Measurements from ENCODE around the gene TGFB2.

TGFB2 gene

DNA sequence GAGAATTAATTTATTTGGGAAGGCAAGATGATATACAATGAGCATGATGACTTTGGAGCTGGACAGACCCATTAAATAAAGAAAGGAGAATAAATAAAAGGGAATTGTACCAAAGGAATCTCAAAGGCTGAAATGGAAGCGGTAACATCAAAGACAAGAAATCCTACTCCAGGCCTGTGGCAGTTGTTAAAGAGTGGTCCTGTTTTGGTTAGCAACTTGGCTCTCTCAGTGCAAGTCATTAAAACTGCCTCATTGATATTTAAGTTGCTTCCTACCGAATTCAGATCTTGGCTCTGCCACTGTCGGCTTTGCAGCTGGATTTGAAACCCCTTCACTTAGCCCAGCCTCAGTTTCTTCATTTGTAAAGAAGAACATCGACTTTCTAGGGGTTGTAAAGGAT, 10.1 kb downstream of the TGFB2 start:
- DNase-seq, result no peak
- in situ Hi-C loops (cut with MboI; ENCODE audit: low pct_unique_long_range_greater_than_20kb, low sequenced_read_pairs), result no loop called here

DNA sequence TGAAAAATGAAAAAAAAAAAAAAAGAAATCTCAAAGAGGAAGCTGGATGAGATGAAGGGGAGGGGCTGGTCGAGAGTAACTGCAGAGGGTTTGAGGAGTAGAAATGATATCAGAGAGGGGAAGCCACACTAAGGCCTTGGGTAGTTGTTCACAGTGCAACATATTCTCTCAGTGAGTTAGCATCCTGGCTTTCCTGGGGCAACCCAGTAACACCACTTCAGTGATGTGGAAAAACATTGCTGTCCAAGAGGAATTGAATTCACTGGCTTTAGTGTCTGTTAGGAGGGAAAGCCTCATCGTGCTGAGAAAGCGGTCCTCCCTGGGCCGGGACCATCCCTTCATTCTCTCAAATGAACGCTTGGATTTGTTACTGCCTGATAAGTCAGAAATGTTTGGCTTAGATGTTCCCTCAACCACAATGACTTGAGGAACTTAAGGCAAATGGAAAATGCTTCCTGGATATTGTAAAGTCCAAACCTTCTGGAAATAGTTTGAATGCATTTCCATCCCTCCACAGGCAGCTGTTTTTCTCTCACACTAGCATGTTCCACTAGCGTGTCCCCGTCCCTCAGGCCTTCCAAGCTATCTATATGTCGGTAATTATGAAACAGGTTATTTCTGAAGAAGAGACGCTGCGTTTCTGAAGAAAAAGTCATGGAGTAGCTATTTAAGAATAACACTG, 12.2 kb downstream of the TGFB2 start:
- DNase-seq, result peak; percentile 45
- in situ Hi-C loops (cut with MboI; ENCODE audit: low pct_unique_long_range_greater_than_20kb, low sequenced_read_pairs), result no loop called here

DNA sequence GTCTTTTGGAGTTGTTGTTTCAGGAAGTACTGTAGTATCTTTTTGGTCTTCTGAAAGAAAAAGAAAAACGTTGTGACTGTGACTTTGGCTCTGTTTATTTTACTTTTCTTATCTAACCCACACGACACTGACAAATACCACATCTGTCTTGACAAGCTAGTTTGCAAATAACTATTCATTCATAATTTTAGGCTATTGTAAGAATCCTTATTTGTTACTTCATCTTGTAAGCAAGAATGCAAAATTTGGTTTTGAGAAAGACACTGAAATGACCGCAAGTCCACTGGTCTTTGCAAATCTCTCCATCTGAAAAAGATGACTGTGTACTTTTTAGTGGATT, 12.7 kb downstream of the TGFB2 start:
- no peak for DNase-seq
- in situ Hi-C loops (cut with MboI; ENCODE audit: low pct_unique_long_range_greater_than_20kb, low sequenced_read_pairs), result no loop called here

DNA sequence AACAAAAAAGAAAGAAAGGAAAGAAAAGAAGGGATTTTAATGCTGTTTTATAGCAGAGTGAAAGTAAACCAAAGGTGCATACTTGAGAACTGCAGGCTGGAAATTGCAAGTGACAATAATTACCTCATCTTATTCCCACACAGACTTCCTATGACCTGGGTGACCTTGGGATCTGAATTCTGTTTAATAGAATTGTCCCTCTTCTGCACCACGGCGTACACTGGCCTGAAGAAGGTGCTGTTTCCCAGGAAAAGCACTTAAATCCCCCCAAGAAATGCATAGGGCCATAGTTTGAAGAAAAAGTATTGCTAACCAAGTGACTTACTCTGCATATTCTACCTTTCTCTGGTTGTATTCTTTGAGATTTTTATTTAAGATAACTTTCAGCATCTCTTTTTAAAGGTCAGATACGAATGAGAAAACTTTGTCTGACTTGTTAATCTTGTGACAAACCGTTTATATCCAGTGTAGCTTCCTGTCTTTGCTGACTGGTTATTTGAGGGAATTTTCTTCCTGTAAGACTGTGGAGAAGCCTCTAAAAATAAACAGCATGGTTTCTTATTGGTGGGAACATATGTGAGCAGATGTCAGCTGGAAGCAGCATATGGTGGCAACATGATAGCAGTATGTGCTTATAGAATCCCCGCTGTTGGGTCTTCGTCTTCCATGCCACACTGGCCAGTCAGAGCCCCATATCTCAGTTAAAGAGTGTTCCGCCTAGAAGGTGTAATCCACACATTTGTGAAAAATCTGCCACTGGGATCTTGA, 16.3 kb downstream of the TGFB2 start:
- in situ Hi-C loops (cut with MboI; ENCODE audit: low pct_unique_long_range_greater_than_20kb, low sequenced_read_pairs), result no loop called here
- no peak for DNase-seq

DNA sequence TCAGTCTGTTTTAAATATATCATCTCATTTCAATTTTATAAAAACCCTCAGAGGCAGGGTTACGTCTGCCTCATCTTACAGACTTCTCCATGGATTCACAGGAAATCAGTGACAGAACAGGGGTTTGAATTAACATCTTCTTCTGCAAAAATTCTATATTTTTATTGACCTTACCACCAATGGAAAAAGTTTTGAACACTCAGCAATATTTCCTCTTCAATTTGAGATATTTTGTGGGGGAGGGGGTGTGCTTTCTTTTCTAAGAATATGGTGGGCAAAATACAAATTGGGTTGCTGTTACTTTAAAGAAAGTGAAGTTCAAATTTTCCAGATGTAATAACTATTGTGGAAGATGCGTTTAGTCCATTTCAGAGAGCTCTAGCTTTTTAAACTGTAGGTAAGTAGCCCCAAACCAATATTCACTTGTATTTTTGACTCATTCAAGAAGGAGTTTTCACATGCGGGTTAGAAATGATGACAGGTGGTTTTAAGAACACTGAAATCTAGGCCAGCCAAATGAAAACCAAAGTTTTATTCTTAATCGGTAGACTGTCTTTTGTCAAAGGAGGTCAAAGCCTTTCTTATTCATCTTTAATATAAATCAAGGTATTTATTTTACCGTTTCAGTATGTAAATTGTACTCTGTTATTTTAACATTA, 17.4 kb downstream of the TGFB2 start:
- in situ Hi-C loops (cut with MboI; ENCODE audit: low pct_unique_long_range_greater_than_20kb, low sequenced_read_pairs), result no loop called here
- no peak for DNase-seq

DNA sequence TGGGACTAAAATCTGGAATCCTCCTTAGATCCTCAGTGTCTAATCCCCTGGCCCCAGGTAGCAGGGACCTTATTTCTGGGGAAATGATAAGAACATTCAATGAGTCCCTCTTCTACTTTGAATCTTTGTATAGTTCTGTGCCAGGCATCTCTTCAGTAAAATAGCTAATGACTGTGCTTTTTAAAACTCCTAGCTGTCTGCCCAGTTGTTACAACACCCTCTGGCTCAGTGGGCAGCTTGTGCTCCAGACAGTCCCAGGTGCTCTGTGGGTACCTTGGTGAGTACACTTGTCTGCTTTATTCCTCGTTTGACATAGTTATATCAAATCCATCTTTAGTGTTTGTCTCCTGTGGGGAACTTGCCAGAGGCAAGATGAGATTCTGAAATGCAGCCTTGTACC, 18.0 kb downstream of the TGFB2 start:
- in situ Hi-C loops (cut with MboI; ENCODE audit: low pct_unique_long_range_greater_than_20kb, low sequenced_read_pairs), result no loop called here
- no peak for DNase-seq

DNA sequence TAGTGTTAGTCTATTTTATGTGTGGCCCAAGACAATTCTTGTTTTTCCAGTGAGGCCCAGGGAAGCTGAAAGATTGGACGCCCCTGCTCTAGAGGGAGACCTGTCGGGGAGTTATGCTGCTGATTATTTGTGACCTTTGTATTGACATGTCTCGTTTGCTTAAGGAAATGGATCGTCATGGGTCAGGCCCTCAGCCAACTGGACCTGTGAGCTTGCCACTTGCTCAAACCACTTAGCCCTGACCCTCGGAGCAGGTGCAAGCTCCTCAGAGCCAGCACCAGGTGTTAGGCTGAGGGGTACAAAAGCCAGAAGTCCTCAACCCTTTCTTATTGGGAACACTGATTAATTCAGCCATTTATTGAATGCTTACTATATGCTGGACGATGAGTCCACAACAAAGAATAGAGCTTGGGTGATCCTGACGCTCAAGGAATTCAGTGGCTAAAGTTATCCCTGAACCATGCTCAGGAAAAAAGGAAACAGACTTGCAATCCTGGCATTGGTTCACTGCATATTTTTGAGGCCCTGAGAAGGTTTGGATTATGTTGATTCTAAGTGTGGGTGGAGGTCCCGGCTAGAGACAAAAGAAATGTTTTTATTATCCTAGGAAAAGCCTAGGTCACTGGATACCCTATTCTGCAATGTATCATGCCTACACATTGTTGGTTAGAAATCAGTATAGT, 19.0 kb downstream of the TGFB2 start:
- DNase-seq, result no peak
- in situ Hi-C loops (cut with MboI; ENCODE audit: low pct_unique_long_range_greater_than_20kb, low sequenced_read_pairs), result no loop called here

DNA sequence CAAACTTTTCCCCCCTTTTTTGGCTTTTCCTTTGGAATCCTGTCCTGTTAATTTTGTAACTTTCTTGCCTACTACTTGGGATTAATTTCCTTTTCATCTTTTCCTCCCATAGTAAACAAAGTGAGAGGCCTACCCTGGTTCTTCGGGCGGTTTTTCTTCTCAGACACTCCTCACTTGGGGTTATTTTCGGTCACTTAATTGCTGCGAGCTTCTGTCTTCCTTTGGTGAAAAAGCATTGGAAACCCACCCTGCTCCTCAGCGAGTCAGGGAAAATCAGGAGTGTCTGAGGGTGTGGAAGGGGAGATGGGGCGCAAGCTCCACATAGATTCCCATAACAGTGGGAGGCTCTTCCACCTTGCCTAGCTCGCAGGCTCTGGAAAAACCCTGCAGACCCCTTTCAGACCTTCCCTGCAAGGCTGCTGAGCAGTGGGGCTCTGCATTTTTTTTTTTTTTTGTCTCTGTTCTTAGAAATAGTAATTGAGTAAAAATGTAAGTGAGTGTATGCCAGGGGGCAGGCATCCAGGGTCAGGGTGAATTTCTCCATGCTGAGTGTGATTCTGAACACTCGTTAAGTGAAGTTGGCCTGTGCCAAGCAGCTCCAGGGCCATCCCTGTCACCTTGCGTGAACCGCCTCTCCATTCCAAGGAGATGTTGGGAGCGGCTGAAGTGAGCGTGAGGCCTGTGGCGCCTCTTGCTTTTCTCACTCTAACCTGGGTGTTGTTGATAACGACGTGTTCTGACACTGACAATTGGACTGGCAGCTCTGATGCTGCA, 20.3 kb downstream of the TGFB2 start:
- DNase-seq, result no peak
- in situ Hi-C loops (cut with MboI; ENCODE audit: low pct_unique_long_range_greater_than_20kb, low sequenced_read_pairs), result no loop called here

DNA sequence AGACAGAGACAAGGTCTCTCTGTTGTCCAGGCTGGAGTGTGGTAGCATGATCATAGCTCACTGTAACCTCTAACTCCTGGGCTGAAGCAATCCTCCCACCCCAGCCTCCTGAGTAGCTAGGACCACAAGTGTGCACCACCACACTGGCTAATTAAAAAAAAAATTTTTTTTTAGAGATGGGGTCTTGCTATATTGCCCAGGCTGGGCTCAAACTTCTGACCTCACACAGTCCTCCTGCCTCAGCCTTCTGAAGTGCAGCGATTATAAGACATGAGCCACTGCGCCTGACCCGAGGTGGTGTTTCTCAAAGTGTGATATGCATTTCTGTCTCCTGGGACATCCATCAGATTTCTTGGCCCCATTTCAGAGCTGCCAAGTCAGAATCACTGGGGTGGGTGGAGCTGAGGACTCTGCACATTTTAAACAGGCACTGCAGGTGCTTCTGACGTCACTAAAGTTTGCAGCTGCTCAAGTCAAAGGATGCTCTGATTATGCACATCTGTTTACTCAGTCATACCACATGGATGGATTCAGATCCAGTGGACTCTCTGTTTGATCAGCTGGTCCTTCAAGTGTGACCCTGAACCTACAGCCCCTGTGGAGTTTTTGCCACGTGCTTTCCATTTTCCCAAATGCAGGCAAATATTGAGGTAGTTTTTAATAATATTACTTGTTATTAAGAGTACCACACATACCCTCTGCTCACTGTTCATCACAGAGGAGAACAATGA, 21.4 kb downstream of the TGFB2 start:
- no peak for DNase-seq
- in situ Hi-C loops (cut with MboI; ENCODE audit: low pct_unique_long_range_greater_than_20kb, low sequenced_read_pairs), result no loop called here

DNA sequence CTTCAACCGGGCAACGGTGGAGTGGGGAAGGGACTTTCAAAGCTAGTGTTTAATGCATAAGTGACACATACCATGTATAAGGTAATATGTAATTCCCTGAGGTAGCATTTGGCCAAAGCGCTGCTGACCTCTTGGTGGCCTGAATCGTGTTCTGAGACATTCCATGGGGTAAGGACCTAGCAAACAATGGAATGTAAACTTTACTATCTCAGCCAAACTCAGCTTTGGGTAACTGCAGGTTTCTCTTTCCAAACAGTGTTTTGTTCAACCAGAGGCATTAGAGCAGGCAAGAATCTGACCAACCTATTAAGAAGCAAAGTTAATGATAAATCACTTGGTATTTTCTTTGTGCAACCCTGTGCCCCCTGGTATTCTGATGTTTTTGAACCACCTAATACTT, 22.0 kb downstream of the TGFB2 start:
- in situ Hi-C loops (cut with MboI; ENCODE audit: low pct_unique_long_range_greater_than_20kb, low sequenced_read_pairs), result no loop called here
- DNase-seq, result no peak

DNA sequence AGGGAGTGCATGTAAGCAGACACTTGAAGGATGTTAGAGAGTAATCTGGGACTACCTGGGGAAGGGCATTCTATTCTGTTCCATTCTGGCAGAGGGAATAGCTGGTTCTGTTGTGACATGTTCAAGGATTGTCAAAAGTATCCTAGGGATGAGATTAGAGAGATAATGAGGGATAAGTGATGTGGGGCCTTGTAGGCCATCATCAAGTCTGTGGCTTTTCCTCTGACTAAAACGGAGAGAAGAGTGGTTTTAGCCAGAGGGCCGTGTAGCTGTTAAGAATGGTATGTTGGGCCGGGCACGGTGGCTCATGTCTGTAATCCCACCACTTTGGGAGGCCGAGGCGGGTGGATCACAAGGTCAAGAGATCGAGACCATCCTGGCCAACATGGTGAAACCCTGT, 23.6 kb downstream of the TGFB2 start:
- no peak for DNase-seq
- in situ Hi-C loops (cut with MboI; ENCODE audit: low pct_unique_long_range_greater_than_20kb, low sequenced_read_pairs), result no loop called here

DNA sequence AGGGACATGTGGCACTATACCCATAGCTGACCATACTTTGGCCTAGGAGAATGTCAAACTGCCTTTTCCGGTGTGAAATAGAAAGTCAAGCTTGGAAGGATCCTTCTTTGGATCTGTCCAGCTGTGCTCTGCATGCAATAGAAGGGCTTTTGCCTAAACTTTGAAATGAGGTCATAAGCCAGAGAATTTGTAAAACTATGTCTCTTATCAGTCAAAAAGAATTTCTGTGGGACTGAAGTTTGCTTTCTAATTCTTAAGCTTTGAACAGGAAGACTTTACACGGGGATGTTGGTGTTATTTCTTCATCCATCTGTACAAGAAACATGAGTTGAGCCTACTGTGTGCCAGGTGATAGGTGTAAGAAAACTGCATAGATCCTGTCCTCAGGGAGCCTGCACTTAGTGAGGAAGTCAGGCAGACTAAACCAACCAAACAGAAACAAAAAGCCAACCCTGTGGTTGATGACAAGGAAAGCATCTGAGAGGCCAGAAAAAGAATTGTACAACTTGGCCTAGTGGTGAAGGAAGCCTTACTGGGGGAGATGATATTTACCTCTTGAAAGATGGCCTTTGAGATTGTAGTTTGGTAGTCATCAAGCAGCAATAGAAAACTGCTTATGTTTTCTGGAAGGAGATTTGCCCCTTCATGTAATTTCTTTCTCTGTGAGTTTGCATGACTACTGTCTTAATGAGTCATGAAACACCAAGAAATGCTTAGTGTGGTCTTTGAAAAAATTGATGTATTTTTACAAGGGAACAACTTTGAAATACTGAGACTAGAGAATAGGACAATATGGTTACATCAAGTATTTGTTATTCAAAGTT, 24.8 kb downstream of the TGFB2 start:
- in situ Hi-C loops (cut with MboI; ENCODE audit: low pct_unique_long_range_greater_than_20kb, low sequenced_read_pairs), result no loop called here
- no peak for DNase-seq

DNA sequence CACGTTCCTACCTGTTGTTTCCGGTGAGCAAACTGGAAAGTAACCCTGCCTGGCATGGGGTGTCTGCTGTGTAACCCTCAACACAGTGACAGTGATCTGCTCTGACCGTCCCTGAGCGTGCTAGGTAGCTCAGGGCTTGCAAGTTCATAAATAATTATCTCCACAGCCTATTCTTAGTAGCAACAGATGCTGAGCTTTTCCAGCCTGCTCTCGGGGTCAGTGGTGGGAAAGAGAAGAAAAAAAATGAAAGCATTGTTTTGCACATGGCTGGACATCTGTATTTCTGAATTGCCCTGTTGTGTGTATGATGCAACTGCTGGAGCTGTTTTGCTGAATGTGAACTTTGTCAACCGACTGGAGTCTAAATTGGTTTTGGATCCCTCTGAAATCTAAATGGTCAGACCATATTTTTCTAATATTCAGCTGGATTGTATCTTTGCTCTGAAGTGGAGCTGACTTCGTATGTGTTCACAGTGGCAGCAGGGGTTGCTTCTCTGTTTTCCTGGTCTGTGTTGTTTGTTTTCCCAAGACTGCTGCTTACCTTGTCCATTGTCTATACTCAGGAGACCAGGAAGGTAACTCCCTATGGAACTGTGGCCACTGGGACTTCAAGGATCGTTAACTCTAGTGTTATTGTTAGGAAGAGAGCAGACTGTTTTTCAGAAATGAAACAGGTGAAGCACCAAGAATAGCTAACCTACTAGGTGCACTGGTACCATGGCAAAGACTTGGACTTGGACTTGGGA, 27.0 kb downstream of the TGFB2 start:
- DNase-seq, result no peak
- in situ Hi-C loops (cut with MboI; ENCODE audit: low pct_unique_long_range_greater_than_20kb, low sequenced_read_pairs), result no loop called here

DNA sequence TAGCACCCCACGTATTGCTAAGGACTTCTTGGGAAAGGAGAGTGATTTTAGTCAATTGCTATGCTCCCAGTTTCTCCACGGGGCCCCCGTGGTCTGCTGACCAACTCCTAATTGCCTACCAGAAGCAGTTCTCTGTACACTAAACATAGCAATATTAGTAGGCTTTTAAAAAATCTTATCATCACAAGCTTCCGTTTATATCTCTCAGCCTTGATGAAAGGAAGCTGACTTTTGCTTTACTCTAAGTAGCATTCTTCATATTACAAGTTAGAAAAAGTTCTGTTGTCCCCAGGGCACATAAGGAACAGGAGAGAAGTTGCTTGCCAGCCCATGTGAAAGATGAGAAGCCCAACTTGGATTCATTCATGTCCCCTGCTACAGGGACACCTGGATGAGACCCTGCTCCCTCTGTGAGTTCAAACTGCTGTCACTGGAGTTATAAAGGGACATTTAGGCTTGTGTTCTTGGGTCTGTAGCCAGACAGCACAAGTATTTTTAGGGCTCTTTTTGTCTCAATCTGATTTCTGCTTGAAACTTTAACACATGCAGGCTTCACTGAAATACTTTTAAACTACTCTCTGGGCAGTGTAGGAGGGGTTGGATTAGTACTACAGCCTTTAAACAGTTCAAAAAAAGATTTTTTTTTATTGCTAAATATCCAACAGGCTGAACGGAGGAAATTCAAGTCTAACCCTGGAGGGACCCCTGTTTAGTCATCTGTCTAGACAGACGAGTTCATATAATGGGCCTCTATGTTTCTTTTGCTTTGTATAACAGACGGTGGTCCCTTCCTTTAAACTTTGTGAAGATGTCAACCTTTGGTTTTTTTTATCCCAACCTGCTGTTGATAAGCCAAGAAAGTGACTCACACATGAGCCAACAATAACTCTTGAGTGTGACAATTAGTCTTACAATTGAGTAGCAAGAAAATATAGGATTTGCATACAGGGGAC, 29.5 kb downstream of the TGFB2 start:
- DNase-seq, result no peak
- in situ Hi-C loops (cut with MboI; ENCODE audit: low pct_unique_long_range_greater_than_20kb, low sequenced_read_pairs), result no loop called here

DNA sequence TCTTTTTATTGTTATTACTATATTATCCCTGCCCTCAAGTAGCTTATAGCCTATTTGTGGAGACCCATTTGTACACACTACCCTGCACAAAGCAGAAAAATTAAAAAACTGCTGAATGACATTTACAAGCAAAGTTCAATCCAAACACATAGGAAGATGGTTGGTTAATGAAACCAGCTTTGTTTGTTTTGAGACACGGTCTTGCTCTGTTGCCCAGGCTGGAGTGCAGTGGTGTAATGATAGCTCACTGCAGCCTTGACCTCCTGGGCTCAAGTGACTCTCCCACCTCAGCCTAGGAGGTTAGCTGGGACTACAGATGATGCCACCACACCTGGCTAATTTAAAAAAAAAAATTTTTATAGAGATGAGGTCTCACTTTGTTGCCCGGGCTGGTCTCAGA, 31.6 kb downstream of the TGFB2 start:
- DNase-seq, result no peak
- in situ Hi-C loops (cut with MboI; ENCODE audit: low pct_unique_long_range_greater_than_20kb, low sequenced_read_pairs), result no loop called here

DNA sequence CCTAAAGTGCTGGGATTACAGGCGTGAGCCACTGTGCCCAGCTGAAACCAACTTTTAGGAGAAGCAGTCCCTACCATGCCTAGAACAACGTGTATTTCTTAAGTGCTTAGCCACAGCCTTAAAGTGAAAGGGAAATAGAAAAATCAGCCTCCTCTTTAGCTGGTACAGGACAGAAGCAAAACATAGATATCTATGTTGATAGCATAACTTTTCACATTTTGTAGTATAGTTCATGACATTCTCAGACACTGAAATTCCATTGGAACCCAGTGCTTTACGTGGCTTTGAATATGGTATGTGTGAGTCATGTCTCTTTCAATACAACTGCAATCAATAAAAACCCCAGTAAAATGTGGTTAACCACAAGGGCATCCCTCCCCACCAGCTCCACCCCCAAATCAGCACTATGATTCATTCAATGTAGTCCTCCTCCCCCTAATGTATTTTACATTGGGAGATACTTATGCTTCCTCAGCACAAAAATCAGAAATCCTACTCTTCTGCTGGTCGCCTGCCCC, 32.1 kb downstream of the TGFB2 start:
- in situ Hi-C loops (cut with MboI; ENCODE audit: low pct_unique_long_range_greater_than_20kb, low sequenced_read_pairs), result no loop called here

More for the DNA sequence above, 32.1 kb downstream of the TGFB2 start:
- peak; percentile 68 for DNase-seq
